Body of pancreas (tissue), 4 donors: ENCODE data around the gene SNIP1. TPM values are rescaled to one million over a fixed set of nuclear protein-coding genes. Genes with fewer than 3 reads are reported as not detected.

Source experiments
- ATAC-seq: fragments of 150-250 bp; one replicate; pipeline ENCODE4 v1.9.1; 2016
- DNase-seq, 4 donors: peaks; one replicate each; pipeline ENCODE4 v3.0.0-alpha.2; 2019
- H3K27ac ChIP-seq, 4 donors: fragments of 200-600 bp; sonication (generic); 1 replicate in 3 of 4; 2 replicates in 1 of 4; pipeline versions ENCODE4 v1.5.1 to v1.6.1; 2016 to 2019; ENCODE audit warnings: mild to moderate bottlenecking in 1 of 4, mixed read lengths in 1 of 4, moderate library complexity in 1 of 4
- H3K27me3 ChIP-seq, 2 donors: fragments of 200-600 bp; sonication (generic); one replicate each; pipeline ENCODE4 v1.6.0; 2016; ENCODE audit warnings: mild to moderate bottlenecking in 1 of 2
- H3K36me3 ChIP-seq, 2 donors: fragments of 200-600 bp; sonication (generic); replicated peaks in 1 of 2; 2 replicates each; pipeline ENCODE4 v1.5.1; 2016; ENCODE audit warnings: low read depth in 2 of 2; ENCODE audit not compliant: insufficient read depth in 1 of 2
- H3K4me1 ChIP-seq: fragments of 200-600 bp; sonication (generic); one replicate; pipeline ENCODE4 v1.6.0; 2016
- H3K4me3 ChIP-seq, 2 donors: fragments of 200-600 bp; sonication (generic); 1 replicate in 1 of 2; 2 replicates in 1 of 2; pipeline ENCODE4 v1.5.1; 2016 to 2019
- H3K9me3 ChIP-seq, 3 donors: fragments of 200-600 bp; sonication (generic); 1 replicate in 2 of 3; 2 replicates in 1 of 3; pipeline ENCODE4 v1.5.1; 2016
- POLR2A ChIP-seq, 3 donors: fragments of 450-650 bp; IDR thresholded peaks; one replicate each; pipeline ENCODE4 v1.6.1; 2016; ENCODE audit warnings: antibody characterized with exemption in 3 of 3, mild to moderate bottlenecking in 2 of 3
- WGBS, 2 donors: methylation state at CpG; one replicate each; pipeline ENCODE4 v1.1.5; 2017; 5-methylcytosine and 5-hydroxymethylcytosine counted together
- intact Hi-C: fragments of 100-400 bp; cut with DNase I; formaldehyde crosslinking; loops from one replicate; pipeline ENCODE4 v1.15.1; 2023
- total RNA-seq, 2 donors: library from RNA; depleted of rRNA; stranded (reverse); fragments of >200 nt; gene quantifications; one replicate each; pipeline ENCODE4 v1.1.0, GENCODE V29; 2016
- TF ChIP-seq, protein P1 (sequence below), 7 experiments: fragments of 450-650 bp in 4 of 7; fragments of 200-600 bp in 3 of 7; sonication (generic) in 3 of 7; IDR thresholded peaks; one replicate each; pipeline ENCODE4 v1.5.1; 2016 to 2019; ENCODE audit warnings: antibody characterized with exemption in 7 of 7

Gene SNIP1, protein sequence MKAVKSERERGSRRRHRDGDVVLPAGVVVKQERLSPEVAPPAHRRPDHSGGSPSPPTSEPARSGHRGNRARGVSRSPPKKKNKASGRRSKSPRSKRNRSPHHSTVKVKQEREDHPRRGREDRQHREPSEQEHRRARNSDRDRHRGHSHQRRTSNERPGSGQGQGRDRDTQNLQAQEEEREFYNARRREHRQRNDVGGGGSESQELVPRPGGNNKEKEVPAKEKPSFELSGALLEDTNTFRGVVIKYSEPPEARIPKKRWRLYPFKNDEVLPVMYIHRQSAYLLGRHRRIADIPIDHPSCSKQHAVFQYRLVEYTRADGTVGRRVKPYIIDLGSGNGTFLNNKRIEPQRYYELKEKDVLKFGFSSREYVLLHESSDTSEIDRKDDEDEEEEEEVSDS
- 10 to 100 TPM in 1 of 2 donors, 1 to 10 TPM in 1; 7.0 to 33.9 TPM for total RNA-seq

DNA sequence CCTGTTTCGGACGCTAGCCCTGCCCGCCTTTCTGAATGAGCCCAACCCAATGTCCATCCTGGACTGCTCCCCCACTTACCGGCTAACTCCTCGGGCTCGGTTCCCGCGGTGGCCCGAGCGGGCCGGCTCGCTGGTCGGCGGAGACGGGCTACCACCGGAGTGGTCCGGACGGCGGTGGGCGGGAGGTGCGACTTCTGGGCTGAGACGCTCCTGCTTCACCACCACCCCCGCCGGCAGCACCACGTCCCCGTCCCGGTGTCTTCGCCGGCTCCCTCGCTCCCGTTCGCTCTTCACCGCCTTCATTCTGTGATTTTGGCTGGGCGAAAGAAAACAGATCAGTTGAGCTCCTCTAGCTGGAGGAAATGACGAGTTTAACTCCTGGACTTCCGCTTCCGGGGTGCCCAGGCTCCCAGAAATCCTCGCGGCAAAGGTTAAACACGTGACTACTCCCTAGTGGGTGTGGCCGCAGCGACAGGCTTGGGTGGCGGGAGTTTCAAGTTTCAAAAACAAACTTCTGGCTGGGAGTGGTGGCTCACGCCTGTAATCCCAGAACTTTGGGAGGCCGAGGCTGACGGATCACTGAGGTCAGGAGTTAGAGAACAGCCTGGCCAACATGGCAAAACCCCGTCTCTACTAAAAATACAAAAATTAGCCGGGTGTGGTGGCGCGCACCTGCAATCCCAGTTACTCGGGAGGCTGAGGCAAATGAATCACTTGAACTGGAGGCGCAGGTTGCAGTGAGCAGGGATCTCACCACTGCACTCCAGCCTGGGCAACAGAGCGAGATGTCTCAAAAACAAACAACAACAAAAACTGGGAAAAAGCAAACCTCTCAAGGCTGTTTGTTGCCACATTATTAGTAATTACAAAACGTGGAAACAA, at the start of gene SNIP1:
TSS of gene SNIP1 (minus strand) at position 367 of the 882 bp plus-strand sequence. CDS start at position 303, 64 bp downstream.
- intact Hi-C loops: no loop called here
- ATAC-seq: peak; percentile 89
- peaks cover 38% of the 10 kb centered on the region for H3K4me1 ChIP-seq

DNA sequence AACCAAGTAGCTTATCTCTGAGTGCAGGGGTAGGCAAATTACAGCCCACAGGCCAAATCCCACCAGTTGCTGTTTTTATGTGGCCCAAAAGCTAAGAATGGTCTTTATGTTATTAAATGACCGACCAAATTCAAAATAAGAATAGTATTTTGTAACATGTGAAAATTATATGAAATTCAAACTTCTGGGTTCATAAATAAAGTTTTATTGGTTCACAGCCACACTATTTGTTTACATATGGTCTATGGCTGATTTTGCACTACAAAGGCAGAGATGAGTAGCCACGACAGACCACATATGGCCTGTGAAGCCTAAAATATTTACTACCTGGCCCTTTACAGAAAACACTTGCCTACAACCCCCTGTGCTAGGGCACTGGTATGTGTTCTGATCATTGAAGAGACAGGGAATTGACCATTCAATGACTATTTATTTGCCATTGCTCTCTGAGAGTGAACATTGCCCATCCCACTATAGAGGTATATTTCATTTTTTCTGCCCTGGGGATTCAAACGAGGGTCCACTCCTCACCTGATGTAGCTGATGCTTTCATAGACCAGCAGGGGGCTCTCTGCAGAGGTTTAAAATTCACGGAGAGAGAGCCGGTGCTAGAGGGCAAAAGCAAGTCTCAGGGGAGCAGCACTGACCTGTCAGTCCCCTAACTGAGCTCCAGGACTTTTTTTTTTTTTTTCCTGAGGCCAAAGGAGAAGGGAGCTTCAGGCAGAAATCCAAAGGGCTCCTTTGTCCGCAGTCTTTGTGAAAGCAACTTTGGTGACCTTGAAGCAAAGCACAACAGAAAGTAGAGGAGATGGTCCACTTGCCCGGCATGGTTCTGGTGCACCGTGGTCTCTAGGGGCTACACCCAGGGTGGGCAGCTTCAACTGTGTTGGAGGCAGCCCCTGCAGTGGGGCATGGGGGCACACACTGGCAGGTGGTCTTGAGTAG, 48.9 kb upstream of the SNIP1 start:
- DNase-seq (peak; percentile 19 to 35 (median 30)), ATAC-seq (no peak)
- no peak overlapping the region for H3K4me3 ChIP-seq
- intact Hi-C loops: no loop called here
- TF ChIP-seq POLR2A (IDR thresholded peaks at IDR 0.05): no peak
- TF ChIP-seq, protein P1, sequence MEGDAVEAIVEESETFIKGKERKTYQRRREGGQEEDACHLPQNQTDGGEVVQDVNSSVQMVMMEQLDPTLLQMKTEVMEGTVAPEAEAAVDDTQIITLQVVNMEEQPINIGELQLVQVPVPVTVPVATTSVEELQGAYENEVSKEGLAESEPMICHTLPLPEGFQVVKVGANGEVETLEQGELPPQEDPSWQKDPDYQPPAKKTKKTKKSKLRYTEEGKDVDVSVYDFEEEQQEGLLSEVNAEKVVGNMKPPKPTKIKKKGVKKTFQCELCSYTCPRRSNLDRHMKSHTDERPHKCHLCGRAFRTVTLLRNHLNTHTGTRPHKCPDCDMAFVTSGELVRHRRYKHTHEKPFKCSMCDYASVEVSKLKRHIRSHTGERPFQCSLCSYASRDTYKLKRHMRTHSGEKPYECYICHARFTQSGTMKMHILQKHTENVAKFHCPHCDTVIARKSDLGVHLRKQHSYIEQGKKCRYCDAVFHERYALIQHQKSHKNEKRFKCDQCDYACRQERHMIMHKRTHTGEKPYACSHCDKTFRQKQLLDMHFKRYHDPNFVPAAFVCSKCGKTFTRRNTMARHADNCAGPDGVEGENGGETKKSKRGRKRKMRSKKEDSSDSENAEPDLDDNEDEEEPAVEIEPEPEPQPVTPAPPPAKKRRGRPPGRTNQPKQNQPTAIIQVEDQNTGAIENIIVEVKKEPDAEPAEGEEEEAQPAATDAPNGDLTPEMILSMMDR (IDR thresholded peaks at IDR 0.05): peak; percentile 27 to 59 (median 49)
- 15 to 16% methylated on average over 7 to 8 of the region's 8 CpGs for WGBS, 2 donors
- H3K4me1 ChIP-seq: peaks cover 6% of the 10 kb centered on the region
- H3K27me3 ChIP-seq: peaks cover 0 to 7% of the 10 kb centered on the region in 2 donors
- H3K27ac ChIP-seq: no peak overlapping the region
- H3K36me3 ChIP-seq: no peaks in the 10 kb centered on the region
- no peaks in the 10 kb centered on the region for H3K9me3 ChIP-seq

More for the DNA sequence above, at the start of gene SNIP1:
- DNase-seq: peak; percentile 93 to 96 (median 94)
- Histone ChIP-seq H3K27me3 (no peaks in the 10 kb centered on the region), H3K4me3 (peak within 1 kb of the TSS; percentile 74 to 78), H3K27ac (peak within 1 kb of the TSS; percentile 80 to 89 (median 86)), H3K9me3 (no peaks in the 10 kb centered on the region), H3K36me3 (no peaks in the 10 kb centered on the region)
- 11 to 17% methylated on average over 40 to 54 of the region's 54 CpGs for WGBS, 2 donors
- peak; percentile 61 to 90 (median 88) for TF ChIP-seq POLR2A (IDR thresholded peaks at IDR 0.05)
- TF ChIP-seq, protein P1 (IDR thresholded peaks at IDR 0.05): no peak

DNA sequence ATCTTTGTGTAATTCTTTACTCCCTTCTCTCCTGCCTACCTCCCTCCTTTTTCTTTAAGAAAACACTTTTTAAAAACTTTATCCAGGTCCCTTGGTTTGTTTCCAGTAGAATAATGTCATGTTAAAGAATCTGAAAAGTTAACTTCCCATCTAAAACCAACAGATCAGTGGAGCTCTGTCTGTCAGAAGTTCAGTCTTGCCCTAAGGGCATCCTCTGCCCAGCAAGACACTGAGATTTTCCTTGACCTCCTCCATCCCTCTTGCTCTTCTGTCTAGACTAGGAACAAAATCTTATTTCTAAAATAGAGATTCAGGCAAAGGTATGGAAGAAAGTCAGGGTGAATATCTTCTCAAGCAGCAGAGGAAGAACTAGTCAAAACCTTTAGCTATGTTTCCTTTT, 47.3 kb upstream of the SNIP1 start:
- no peak for TF ChIP-seq POLR2A (IDR thresholded peaks at IDR 0.05)
- TF ChIP-seq, protein P1 (IDR thresholded peaks at IDR 0.05): no peak
- ATAC-seq: no peak
- H3K4me3 ChIP-seq: no peak overlapping the region

DNA sequence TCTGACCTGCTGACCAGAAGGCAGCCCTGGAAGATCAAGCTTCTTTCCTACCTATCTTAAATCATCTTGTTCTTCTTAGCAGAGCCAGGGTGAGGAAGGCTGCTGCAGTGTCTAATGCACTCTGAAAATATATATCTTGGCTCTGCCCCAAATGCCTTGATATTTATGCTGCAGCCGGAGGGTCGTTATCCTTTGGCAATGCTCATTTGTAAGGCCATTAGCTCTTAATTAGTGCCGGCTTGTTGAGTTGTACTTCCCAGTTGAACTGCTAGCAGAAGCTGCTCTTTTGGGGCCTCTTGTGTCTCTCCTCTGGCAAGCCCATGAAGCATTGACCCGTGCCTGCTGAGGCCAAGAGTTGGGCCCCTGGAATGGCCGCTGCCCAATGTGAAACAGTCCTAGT, 45.8 kb upstream of the SNIP1 start:
- intact Hi-C loops: no loop called here
- Histone ChIP-seq H3K4me1 (peaks cover 14% of the 10 kb centered on the region), H3K27me3 (peaks cover 0 to 7% of the 10 kb centered on the region in 2 donors), H3K36me3 (no peaks in the 10 kb centered on the region), H3K27ac (no peak overlapping the region), H3K4me3 (no peak overlapping the region), H3K9me3 (no peaks in the 10 kb centered on the region)
- no peak for ATAC-seq
- TF ChIP-seq, protein P1 (IDR thresholded peaks at IDR 0.05): no peak
- TF ChIP-seq POLR2A (IDR thresholded peaks at IDR 0.05): no peak
- no peak for DNase-seq
- WGBS, 2 donors: 75 to 77% methylated on average over 4 to 5 of the region's 5 CpGs

More for the DNA sequence above, 47.3 kb upstream of the SNIP1 start:
- DNase-seq: no peak
- no peaks in the 10 kb centered on the region for H3K36me3 ChIP-seq
- H3K4me1 ChIP-seq: peaks cover 6% of the 10 kb centered on the region
- no peak overlapping the region for H3K27ac ChIP-seq
- no peaks in the 10 kb centered on the region for H3K9me3 ChIP-seq
- intact Hi-C loops: no loop called here
- H3K27me3 ChIP-seq: peaks cover 0 to 7% of the 10 kb centered on the region in 2 donors
